PC-3 (cell line): Measurements from ENCODE around the gene MGMT. TPM values are rescaled to one million over a fixed set of nuclear protein-coding genes. Genes with fewer than 3 reads are reported as not detected.

Experiments
- ATAC-seq: fragments of 200-7000 bp; cut with Tn5 transposase; 2 replicates; pipeline ENCODE4 v1.9.1; 2020; ENCODE audit warnings: mild to moderate bottlenecking, moderate library complexity
- BruUV-seq: library from RNA; stranded (reverse); fragments of 400-500 nt; replicated peaks from 2 replicates; lab custom pipeline; 2021; lab: Mats Ljungman, UMichigan
- CTCF ChIA-PET: fragments of 300-600 bp; sonication (Branson Sonifier 250); formaldehyde crosslinking; loops from one replicate; lab custom pipeline; 2022; ENCODE audit warnings: antibody characterized with exemption; lab: Charles Lee
- POLR2A ChIA-PET: fragments of 300-600 bp; sonication (Branson Sonifier 250); formaldehyde crosslinking; loops from one replicate; lab custom pipeline; 2022; ENCODE audit warnings: antibody characterized with exemption; ENCODE audit not compliant: unreplicated experiment; lab: Charles Lee
- DNase-seq: peaks from one replicate; pipeline ENCODE4 v3.0.0-alpha.2; 2015
- H2AFZ ChIP-seq: fragments of 300-600 bp; sonication (generic); 2 replicates; pipeline ENCODE4 v1.6.0; 2016; ENCODE audit warnings: antibody characterized with exemption, low read length
- H3F3A ChIP-seq: fragments of 300-600 bp; sonication (generic); one replicate; pipeline ENCODE4 v1.6.0; 2017; ENCODE audit warnings: antibody characterized with exemption, low read length, control low read depth, mild to moderate bottlenecking; ENCODE audit not compliant: unreplicated experiment
- H3K27ac ChIP-seq: fragments of 300-600 bp; sonication (generic); 2 replicates; pipeline ENCODE4 v1.5.1; 2016; ENCODE audit warnings: mild to moderate bottlenecking, low read length
- H3K27me3 ChIP-seq: fragments of 300-600 bp; sonication (generic); 2 replicates; pipeline ENCODE4 v1.6.1; 2016; ENCODE audit warnings: low read length, mixed read lengths
- H3K36me3 ChIP-seq: fragments of 300-600 bp; sonication (generic); 2 replicates; pipeline ENCODE4 v1.6.1; 2016; ENCODE audit warnings: low read depth, mixed run types, low read length, mixed read lengths
- H3K4me1 ChIP-seq: fragments of 300-600 bp; sonication (generic); 2 replicates; pipeline ENCODE4 v1.5.1; 2016; ENCODE audit warnings: low read length; ENCODE audit not compliant: insufficient read depth
- H3K4me2 ChIP-seq: fragments of 300-600 bp; sonication (generic); 2 replicates; pipeline ENCODE4 v1.6.0; 2016; ENCODE audit warnings: low read length
- H3K4me3 ChIP-seq: fragments of 300-600 bp; sonication (generic); 2 replicates; pipeline ENCODE4 v1.5.1; 2016; ENCODE audit warnings: mild to moderate bottlenecking, low read length, mixed read lengths
- H3K79me2 ChIP-seq: fragments of 300-600 bp; sonication (generic); 2 replicates; pipeline ENCODE4 v1.6.1; 2017; ENCODE audit warnings: low read length, mixed read lengths
- H3K9ac ChIP-seq: fragments of 300-600 bp; sonication (generic); 2 replicates; pipeline ENCODE4 v1.6.0; 2016; ENCODE audit warnings: mild to moderate bottlenecking, low read length
- H3K9me2 ChIP-seq: fragments of 300-600 bp; sonication (generic); replicated peaks from 2 replicates; pipeline ENCODE4 v1.6.1; 2016; ENCODE audit warnings: mixed run types, low read length, mixed read lengths
- H3K9me3 ChIP-seq: fragments of 300-600 bp; sonication (generic); 2 replicates; pipeline ENCODE4 v1.6.1; 2016; ENCODE audit warnings: low read length, mixed read lengths
- H4K20me1 ChIP-seq: fragments of 300-600 bp; sonication (generic); 2 replicates; pipeline ENCODE4 v1.6.1; 2016; ENCODE audit warnings: low read length, mixed read lengths
- CTCF ChIP-seq: fragments of 300-600 bp; sonication (generic); conservative IDR thresholded peaks from 2 replicates; pipeline ENCODE4 v1.5.1; 2017; ENCODE audit warnings: antibody characterized with exemption, low read depth, mild to moderate bottlenecking, low read length
- EZH2 ChIP-seq: fragments of 300-600 bp; sonication (generic); IDR thresholded peaks from one replicate; pipeline ENCODE4 v1.6.1; 2017; ENCODE audit warnings: antibody characterized with exemption, mild to moderate bottlenecking, low read length; ENCODE audit not compliant: unreplicated experiment
- EZH2phosphoT487 ChIP-seq: fragments of 300-600 bp; sonication (generic); IDR thresholded peaks from 2 replicates; pipeline ENCODE4 v1.6.1; 2018; ENCODE audit warnings: mild to moderate bottlenecking, antibody characterized with exemption, low read length, borderline replicate concordance
- intact Hi-C: fragments of 100-400 bp; cut with micrococcal nuclease; formaldehyde crosslinking; loops from 2 replicates; pipeline ENCODE4 v1.9.0; 2023
- total RNA-seq: library from RNA; depleted of rRNA; stranded (reverse); fragments of >200 nt; gene quantifications from 2 replicates; pipeline ENCODE4 v1.2.3, GENCODE V29; 2014

The MGMT gene
- total RNA-seq, 1 experiment from 2014 or later: 19.8 TPM

GRCh38 chr10:129771991-129772431, 305.0 kb downstream of the MGMT start:
- Histone ChIP-seq H3K4me2 (no peak overlapping the region), H3K27me3 (no peaks in the 10 kb centered on the region), H3K4me3 (no peak overlapping the region), H3K27ac (no peak overlapping the region), H3K79me2 (no peaks in the 10 kb centered on the region), H3K36me3 (no peaks in the 10 kb centered on the region), H4K20me1 (no peaks in the 10 kb centered on the region), H3K9me2 (no peaks in the 10 kb centered on the region), H2AFZ (no peak overlapping the region), H3K4me1 (no peaks in the 10 kb centered on the region), H3F3A (no peaks in the 10 kb centered on the region), H3K9ac (no peak overlapping the region), H3K9me3 (no peaks in the 10 kb centered on the region)
- DNase-seq: no peak
- BruUV-seq: no TSS peak
- CTCF ChIA-PET: no interaction called here
- ATAC-seq: no peak
- TF ChIP-seq EZH2: no peak
- TF ChIP-seq EZH2phosphoT487: no peak
- no peak for TF ChIP-seq CTCF
- POLR2A ChIA-PET: no interaction called here
- intact Hi-C loops: no loop called here

- H3K4me2 ChIP-seq: no peak overlapping the region
Observed at GRCh38 chr10:129772468-129773358, 305.7 kb downstream of the MGMT start.

More at GRCh38 chr10:129772468-129773358, 305.7 kb downstream of the MGMT start:
- Histone ChIP-seq H3K27me3 (no peaks in the 10 kb centered on the region), H3K36me3 (no peaks in the 10 kb centered on the region), H3K9me2 (no peaks in the 10 kb centered on the region), H3K27ac (no peak overlapping the region), H3K9me3 (no peaks in the 10 kb centered on the region), H3F3A (no peaks in the 10 kb centered on the region), H3K79me2 (no peaks in the 10 kb centered on the region), H3K4me3 (no peak overlapping the region), H3K4me1 (no peaks in the 10 kb centered on the region), H4K20me1 (no peaks in the 10 kb centered on the region), H3K9ac (no peak overlapping the region), H2AFZ (no peak overlapping the region)
- ATAC-seq (no peak), DNase-seq (no peak)
- BruUV-seq: no TSS peak
- intact Hi-C loops: no loop called here
- ChIA-PET CTCF (no interaction called here), POLR2A (no interaction called here)
- TF ChIP-seq EZH2phosphoT487 (no peak), EZH2 (no peak), CTCF (no peak)
